ENCODE results near the gene SPEN.

DNA sequence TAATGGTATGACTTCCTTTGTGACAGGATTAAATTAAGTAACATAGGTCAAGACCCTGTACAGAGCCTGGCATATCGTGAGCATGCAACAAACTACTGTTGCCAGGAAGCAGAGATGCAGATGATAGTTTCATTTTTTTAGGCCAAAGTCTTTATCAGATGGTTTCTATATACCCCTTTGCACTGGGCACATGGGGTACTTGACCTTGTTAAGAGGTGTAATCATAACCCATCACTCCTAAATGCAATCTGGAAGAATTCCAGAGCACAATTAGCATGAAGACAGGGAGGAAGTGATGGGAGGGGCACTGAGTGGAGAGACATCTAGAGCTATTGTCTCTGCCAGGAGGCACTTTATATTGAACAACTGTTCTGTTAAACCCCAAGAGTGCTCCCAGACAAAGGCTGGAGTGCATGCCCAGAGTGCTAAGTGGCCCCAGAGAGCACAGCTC is 106.3 kb downstream of the SPEN start:
- TF ChIP-seq, protein P1, sequence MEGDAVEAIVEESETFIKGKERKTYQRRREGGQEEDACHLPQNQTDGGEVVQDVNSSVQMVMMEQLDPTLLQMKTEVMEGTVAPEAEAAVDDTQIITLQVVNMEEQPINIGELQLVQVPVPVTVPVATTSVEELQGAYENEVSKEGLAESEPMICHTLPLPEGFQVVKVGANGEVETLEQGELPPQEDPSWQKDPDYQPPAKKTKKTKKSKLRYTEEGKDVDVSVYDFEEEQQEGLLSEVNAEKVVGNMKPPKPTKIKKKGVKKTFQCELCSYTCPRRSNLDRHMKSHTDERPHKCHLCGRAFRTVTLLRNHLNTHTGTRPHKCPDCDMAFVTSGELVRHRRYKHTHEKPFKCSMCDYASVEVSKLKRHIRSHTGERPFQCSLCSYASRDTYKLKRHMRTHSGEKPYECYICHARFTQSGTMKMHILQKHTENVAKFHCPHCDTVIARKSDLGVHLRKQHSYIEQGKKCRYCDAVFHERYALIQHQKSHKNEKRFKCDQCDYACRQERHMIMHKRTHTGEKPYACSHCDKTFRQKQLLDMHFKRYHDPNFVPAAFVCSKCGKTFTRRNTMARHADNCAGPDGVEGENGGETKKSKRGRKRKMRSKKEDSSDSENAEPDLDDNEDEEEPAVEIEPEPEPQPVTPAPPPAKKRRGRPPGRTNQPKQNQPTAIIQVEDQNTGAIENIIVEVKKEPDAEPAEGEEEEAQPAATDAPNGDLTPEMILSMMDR (IDR thresholded peaks at IDR 0.05; ENCODE audit: borderline replicate concordance, extremely low read depth, low read length, poor library complexity, severe bottlenecking), result no peak
- no peak for TF ChIP-seq EZH2 (IDR thresholded peaks at IDR 0.05; ENCODE audit: borderline replicate concordance, low read depth, low read length, severe bottlenecking)
